Testis (tissue), 2 donors: Measurements from ENCODE around the gene CD300E.

ENCODE experiments used
- CTCF ChIP-seq, 3 experiments: fragments of 450-650 bp in 2 of 3; fragments of 200-600 bp in 1 of 3; sonication (generic) in 1 of 3; IDR thresholded peaks; one replicate each; pipeline ENCODE4 v1.5.1; 2016 to 2019; ENCODE audit warnings: antibody characterized with exemption in 3 of 3, mild to moderate bottlenecking in 2 of 3, moderate library complexity in 1 of 3
- POLR2A ChIP-seq: fragments of 450-650 bp; IDR thresholded peaks from one replicate; pipeline ENCODE4 v1.6.1; 2017; ENCODE audit warnings: antibody characterized with exemption, mild to moderate bottlenecking, moderate library complexity

- TF ChIP-seq CTCF (IDR thresholded peaks at IDR 0.05) (no peak), POLR2A (no peak)
Observed at GRCh38 chr17:74652020-74652419, 28.5 kb upstream of the CD300E start.
